ENCODE measurements around the gene RPP40.
A peak's percentile ranks its signal among the peaks of the same experiment; 100 is the strongest.
"Not testable (repeated sequence)": the region's sequence is repeated elsewhere in the genome, so short reads cannot be mapped to it uniquely, and the experiment has no call there.

The RPP40 gene, protein sequence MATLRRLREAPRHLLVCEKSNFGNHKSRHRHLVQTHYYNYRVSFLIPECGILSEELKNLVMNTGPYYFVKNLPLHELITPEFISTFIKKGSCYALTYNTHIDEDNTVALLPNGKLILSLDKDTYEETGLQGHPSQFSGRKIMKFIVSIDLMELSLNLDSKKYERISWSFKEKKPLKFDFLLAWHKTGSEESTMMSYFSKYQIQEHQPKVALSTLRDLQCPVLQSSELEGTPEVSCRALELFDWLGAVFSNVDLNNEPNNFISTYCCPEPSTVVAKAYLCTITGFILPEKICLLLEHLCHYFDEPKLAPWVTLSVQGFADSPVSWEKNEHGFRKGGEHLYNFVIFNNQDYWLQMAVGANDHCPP

GRCh38 chr6:5003604-5004372 lies at the start of gene RPP40:
Gene RPP40, minus strand, starts transcription at chr6:5004037. Its CDS starts 35 bp downstream, at chr6:5004002.
- peak; percentile 76 for DNase-seq

DNA sequence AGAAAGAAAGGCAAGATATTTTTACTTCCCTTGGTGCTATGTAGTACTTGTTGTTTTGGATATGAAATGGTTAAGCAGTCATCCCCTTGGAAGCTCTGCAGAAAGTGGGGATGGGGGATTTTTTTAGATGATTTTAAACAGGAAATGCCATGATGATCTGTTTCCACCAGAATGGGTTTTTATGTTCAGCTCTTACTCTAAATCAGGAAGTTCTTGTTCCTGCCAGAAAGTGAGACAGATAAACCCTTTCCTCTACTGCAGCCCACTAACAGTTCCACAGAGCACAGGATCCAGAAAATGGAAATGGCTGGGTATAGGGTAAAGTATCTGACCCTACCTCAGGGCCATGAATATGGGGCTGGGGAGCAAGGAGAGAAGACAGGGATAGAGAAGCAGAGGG lies 49.2 kb upstream of the RPP40 start:
- no peak for DNase-seq

DNA sequence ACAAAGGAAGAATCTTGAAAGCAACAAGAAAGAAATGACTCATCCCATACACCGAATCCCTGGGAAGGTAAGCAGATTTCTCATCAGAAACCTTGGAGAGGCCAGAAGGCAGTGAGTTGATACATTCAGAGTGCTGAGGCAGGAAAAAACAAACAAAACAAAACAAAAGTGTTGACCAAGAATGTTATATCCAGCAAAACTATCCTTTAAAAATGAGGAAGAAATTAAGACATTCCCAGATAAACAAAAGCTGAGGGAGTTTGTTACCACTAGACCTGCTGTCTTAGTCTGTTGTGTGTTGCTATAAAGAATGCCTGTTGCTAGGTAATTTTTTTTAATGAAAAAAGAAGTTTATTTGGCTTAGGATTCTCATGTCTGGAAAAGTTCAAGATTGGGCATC lies 47.6 kb upstream of the RPP40 start:
- no peak for DNase-seq

DNA sequence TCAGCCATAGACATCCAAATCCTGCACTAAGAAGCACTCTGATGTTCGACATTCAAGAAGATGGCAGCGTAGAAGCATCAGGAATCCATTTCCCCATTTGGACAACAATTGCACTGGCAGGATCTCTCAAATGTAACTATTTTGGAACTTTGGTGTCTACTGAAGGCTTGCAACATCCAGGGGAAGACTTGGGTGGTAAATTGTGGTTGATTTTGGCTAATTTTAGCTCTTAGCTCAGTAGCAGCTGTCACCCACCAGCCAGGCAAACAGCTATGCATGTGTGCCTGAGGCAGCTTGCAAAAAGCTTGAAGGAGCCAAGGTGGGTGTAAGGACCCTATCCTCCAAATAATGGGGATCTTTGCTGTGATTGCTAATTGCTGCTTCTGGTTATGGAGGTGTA lies 46.2 kb upstream of the RPP40 start:
- no peak for DNase-seq

GRCh38 chr6:5046430-5046829 lies 42.6 kb upstream of the RPP40 start:
- no peak for DNase-seq

DNA sequence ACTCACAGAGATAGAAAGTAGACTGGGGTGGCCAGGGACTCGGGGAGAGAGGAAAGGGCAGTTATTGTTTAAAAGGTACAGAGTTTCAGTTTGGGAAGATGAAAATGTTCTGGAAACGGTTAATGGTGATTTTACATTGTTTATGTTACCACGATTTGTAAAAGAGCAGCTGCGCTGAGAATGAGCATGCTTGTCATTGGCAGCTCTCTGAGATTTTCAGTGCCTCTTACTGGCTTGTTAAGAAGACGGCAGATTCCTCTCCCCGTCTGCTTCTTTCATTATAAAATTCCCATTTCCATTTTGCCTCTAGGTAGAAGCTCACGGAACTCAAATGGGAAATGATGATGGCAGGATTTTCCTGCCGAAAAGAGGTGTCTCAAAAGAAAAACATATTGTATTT lies 41.6 kb upstream of the RPP40 start:
- DNase-seq: no peak

DNA sequence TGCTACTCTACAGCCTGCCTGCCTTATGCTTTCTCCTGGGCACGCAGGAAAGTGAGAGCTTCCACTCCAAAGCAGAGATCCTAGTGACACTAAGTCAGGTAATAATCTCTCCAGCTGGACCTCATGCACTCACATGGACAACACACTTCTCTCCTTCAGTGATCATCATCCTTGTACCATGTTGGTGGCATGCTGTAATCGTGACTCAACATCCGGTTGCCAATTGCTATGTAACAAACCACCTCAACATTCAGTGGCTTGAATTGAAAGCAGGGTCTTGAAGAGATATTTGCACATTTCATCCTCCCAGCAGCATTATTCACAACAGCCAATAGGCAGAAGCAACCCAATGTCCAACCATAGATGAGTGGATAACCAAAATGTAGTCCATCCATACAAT lies 41.0 kb upstream of the RPP40 start:
- no peak for DNase-seq

- DNase-seq: no peak
Observed at GRCh38 chr6:5042436-5042835, 38.6 kb upstream of the RPP40 start.

- DNase-seq: no peak
Observed at GRCh38 chr6:5041955-5042354, 38.1 kb upstream of the RPP40 start.

GRCh38 chr6:5036269-5036668 lies 32.4 kb upstream of the RPP40 start:
- no peak for DNase-seq

DNA sequence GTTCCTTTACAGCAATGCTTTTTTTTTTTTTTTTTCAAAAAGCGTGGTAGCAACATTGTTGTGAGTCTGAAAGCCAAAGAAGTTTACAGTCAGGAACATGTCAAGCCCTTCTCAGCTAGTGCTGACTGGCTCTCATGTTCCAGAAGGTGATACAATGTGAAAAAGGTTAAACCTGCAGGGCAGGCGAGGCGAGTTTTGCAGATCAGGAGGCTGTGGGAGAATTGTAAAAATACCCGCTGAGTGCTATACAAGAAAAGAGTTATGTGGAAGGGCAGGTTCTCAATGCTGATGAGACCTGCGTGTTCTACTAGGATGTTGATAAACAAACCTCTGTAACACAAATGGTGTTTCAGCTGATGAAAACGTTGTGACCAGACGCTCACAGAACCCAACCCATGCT lies 30.9 kb upstream of the RPP40 start:
- DNase-seq: no peak

DNA sequence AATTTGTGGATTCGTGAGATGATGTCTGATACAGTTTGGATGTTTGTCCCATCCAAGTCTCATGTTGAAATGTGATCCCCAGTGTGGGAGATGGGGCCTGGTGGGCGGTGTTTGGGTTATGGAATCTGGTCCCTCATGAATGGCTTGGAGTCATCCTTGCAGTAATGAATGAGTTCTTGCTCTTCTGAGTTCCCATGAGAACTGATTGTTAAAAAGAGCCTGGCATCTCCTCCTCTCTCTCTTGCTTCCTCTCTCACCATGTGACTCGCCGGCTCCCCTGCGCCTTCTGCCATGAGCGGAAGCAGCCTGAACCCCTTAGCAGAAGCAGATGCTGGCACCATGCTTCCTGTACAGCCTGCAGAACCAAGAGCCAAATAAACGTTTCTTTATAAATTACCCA lies 30.5 kb upstream of the RPP40 start:
- no peak for DNase-seq

DNA sequence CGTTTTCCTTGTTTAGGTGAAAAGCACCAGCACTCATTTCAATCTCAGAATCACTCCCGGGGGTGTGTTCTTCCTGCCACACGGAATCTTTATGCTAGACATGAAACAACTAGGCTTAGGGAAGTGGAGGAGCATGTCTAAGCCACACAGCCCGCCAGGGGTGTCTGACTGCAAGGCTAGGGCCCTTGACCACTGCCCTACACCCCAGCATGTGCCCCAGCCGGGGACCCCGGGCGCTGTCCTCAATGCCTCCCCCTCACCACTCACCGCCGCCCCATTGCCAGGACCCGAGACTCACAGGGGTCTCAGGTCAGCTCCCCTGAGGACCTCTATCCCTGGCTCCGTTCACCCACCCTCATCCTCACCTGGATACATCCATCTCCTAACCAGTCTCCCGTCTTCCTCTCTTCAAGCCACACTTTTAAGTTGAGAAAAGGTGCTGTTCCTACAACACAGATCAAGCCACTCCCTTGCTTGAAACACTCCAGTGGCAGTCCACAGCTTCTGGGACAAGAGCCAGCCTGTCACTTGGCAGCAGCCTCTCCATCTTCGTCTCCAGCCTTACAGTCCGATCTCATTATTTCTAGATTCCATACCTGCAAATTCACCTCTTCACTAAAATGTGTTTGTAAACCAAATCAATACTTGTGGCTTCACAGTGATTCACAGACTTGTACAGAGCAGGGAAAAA lies 29.5 kb upstream of the RPP40 start:
- DNase-seq: not testable (repeated sequence)

- not testable (repeated sequence) for DNase-seq
Observed at GRCh38 chr6:5032706-5033105, 28.9 kb upstream of the RPP40 start.

DNA sequence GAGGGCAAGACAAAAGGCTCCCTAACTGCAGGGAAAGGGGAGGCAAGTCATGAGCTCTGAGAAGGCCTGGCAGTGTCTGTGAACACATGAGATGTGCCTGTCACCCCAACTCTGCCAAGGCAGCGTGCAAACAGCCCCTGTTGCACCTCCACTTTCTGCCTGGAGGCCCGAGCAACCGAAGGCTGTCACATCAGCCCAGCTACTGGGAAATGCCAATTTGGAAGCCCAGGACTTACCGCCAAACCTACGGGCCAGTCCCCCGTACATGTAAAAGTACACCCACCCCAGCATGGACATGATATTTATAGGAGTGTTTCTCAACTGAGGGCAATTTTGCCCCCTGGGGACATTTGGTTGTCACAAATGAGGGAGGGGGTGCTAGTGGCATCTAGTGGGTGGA lies 27.3 kb upstream of the RPP40 start:
- DNase-seq: no peak

DNA sequence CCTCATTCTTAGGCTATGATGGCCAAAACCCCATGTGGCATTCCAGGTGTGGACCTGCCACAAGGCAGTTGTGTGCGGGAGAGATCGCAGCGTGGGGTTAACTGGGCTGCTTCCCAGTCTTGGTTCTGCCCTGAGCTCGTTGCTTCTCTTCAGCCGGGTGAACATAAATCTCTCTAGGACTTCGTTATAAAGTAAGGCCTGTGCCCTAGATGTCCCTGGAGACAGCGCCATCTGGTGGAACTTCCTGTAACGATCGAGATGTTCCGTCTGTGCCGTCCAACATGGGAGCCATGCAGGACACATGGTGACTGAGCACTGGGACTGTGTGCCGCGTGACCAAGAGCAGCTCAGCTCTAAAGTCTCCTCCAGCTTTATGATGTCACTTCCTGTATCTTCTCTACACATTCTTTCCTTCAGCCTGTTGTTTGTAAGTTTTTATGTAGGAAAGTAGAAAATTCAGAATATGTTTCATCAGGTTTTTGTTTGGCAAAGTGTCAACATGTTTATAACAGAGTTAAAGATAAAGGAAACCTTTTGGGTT lies 26.8 kb upstream of the RPP40 start:
- DNase-seq: peak; percentile 45

DNA sequence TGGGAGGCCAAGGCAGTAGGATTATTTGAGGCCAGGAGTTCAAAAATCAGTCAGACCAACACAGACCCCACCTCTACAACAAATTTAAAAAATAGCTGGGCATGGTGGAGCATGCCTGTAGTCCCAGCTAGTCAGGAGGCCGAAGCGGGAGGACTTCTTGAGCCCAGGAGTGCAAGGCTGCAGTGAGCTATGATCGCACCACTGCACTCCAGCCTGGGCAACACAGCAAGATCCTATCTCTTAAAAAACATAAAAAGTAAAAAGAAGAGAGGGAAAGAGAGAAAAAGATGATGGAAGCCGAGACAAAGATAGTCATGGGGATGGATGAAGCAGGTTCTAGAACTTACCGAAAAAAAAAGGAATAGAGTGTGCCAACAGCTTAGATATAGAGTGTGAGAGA lies 25.8 kb upstream of the RPP40 start:
- DNase-seq: no peak

DNA sequence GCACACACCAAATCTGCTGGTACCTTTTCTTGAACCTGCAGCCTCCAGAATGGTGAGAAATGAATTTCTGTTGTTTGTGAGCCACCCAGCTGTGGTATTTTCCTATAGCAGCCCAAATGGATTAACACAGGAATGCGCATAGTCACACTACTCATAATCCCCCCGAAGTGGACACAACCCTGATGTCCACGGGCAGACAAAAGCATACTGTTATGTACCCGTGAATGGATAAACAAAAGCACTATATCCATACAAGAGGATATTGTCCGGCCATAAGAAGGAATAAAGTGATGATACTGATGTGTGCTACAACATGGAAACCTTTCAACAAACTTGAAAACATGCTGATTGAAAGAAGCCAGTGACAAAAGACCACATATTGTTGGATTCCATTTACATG lies 25.1 kb upstream of the RPP40 start:
- DNase-seq: no peak

- no peak for DNase-seq
Observed at GRCh38 chr6:5028301-5028700, 24.5 kb upstream of the RPP40 start.

DNA sequence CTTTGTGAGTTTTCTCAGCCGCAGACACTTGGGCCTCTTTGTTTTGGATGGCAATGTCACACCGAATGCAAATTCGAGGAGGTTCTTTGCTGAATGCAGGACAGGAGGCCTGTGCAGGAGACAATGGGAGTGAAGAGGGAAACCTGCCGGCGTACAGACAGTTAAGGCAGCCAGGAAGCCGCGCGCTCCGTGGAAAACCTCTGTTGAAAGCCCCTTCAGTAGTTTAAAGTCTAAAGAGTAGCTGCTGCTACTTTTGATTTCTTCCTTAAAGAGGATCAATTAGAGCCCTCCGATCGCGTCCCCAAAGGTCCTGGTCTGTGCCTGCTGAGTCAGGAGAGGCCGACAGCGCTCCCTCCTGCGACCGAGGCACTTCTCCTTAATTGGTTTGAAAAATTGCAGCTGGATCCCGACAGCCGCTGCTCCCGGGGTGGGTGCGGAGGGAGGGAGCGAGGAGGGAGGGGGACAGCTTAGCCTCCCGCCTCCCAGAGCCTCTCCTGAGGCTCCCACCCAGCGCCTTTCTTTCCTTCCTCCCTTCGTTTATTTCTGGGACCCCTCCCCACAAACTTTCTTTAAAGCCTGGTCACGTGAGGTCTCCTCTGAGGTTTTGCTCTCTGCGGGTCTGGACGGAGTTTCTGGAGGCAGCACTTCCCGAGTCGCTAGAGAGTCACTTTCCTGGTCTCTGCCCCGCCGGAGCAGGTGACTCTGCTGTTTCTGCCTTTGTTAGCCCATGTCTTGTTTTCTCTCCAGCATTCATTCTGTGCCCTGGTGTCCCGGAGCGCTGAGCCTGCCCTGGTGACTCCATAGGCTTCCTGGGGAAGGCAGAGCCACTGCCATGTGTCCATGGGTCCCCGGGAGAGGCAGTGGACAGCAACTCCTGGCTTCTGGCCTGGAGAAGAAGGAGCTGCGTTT lies 22.3 kb upstream of the RPP40 start:
- peak; percentile 5 for DNase-seq

DNA sequence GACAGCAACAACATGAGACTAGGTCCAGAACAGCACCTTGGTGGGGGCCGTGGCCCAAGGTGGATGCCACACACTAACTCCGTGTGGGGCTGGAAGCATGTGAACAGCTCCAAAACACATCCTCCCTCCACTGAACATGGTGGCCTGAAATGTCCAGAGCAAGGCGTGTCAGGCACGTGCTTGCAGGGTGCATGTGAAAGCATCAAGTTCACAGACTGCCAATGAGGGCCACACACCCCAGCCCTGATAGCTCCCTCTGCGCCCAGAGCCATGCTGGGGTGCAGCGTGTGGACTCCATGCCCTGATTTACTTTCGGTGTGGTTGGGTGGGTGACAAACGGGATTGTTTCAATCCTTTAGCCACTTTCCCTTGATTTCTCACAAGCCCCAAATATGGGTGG lies 20.1 kb upstream of the RPP40 start:
- DNase-seq: no peak

DNA sequence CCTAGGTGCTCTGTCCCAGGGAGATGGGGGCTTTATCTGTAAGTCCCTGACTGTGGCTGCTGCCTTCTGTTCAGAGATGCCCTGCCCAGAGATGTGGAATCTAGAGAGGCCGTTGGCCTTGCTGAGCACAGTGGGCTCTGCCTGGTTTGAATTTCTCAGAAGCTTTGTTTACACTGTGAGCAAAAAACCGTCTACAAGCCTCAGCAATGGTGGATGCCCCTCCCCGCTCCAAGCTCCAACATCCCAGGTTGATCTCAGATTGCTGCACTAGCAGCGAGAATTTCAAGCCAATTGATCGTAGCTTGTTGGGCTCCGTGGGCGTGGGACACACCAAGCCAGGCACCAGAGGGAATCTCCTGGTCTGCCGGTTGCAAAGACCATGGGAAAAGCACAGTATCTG lies 16.3 kb upstream of the RPP40 start:
- DNase-seq: no peak

All from NCI-H1092 treated with DMSO at 0.1 percent for 48 hours (cell line).